ENCODE results near the gene XRCC5.

The XRCC5 gene

DNA sequence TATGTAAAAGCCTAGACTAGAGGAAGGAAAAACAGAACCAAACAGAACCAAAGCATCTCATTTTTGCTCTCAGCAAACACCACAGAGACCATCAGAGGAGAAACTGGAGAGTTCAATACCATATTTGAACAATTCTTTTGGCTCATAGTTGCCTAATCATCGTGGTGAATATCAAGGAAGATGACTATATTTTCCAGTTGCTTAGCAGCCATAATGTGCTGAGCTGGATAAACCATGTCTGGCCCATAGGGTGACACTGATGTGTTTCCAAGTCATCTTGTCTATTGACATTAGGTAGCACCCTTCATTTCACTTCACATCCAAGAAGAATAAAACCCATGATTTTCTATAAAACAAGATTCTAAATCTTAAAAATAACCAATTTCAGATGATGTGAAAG is 5.9 kb upstream of the XRCC5 start:
- H3K36me3 ChIP-seq (ENCODE audit: insufficient read depth, low read length) = no peaks in the 10 kb centered on the region
- H3K9ac ChIP-seq (ENCODE audit: low read depth, low read length) = no peak overlapping the region
- H3K4me1 ChIP-seq (ENCODE audit: insufficient read depth, low read length) = peaks cover 5% of the 10 kb centered on the region
- no peaks in the 10 kb centered on the region for H3K9me3 ChIP-seq (ENCODE audit: control insufficient read depth, insufficient read depth, low read length)

GRCh38 chr2:216104691-216105090 is 4.5 kb upstream of the XRCC5 start:
- H3K4me1 ChIP-seq (ENCODE audit: insufficient read depth, low read length) = peaks cover 9% of the 10 kb centered on the region
- H3K9me3 ChIP-seq (ENCODE audit: control insufficient read depth, insufficient read depth, low read length) = no peaks in the 10 kb centered on the region
- no peaks in the 10 kb centered on the region for H3K36me3 ChIP-seq (ENCODE audit: insufficient read depth, low read length)
- no peak overlapping the region for H3K9ac ChIP-seq (ENCODE audit: low read depth, low read length)

DNA sequence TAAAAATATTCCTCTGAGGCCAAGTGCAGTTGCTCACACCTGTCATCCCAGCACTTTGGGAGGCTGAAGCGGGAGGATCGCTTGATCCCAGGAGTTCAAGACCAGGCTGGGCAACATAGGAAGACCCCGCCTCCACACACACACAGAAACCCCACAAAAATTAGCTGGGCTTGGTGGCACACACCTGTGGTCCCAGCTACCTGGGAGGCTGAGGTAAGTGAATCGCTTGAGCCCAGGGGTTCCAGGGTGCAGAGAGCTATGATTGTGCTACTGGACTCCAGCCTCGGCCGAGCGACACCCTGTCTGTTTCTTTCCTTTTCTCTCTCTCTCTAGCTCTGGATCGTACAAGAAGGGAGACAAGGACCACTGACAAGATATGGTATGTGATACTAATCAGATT is 1.8 kb upstream of the XRCC5 start:
- Histone ChIP-seq H3K9me3 (ENCODE audit: control insufficient read depth, insufficient read depth, low read length) (no peaks in the 10 kb centered on the region), H3K36me3 (ENCODE audit: insufficient read depth, low read length) (peaks cover 20% of the 10 kb centered on the region), H3K4me1 (ENCODE audit: insufficient read depth, low read length) (peaks cover 13% of the 10 kb centered on the region), H3K9ac (ENCODE audit: low read depth, low read length) (peak overlapping the region; percentile 45; the same call in 1 of the 2 replicates)

DNA sequence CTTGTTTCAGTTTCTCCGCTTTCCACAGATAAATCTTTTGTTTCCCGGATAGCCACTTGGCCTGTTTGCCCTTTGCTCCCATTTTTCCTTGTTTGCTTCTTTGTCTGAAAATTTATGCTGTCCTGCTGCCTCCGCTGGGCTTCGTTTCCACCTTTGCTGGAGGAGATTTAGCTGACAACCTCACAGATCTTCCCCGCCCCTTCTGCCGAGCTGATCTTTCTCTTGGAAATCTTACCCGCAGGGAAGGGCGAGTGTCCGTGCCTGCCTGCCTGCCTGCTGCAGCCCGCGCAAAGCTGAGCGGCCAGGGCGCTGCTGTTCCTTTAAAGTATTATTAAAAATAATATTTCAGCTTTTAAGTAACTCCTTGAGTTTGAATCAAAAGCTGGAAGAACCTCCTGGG is 1.4 kb upstream of the XRCC5 start:
- peaks cover 24% of the 10 kb centered on the region for H3K36me3 ChIP-seq (ENCODE audit: insufficient read depth, low read length)
- peak overlapping the region; percentile 45 for H3K9ac ChIP-seq (ENCODE audit: low read depth, low read length)

GRCh38 chr2:216108310-216108966 is 710 bp upstream of the XRCC5 start:
- Histone ChIP-seq H3K4me1 (ENCODE audit: insufficient read depth, low read length) (peaks cover 13% of the 10 kb centered on the region), H3K9ac (ENCODE audit: low read depth, low read length) (peak overlapping the region; percentile 45), H3K9me3 (ENCODE audit: control insufficient read depth, insufficient read depth, low read length) (no peaks in the 10 kb centered on the region), H3K36me3 (ENCODE audit: insufficient read depth, low read length) (peaks cover 31% of the 10 kb centered on the region)

More for the DNA sequence above, 1.4 kb upstream of the XRCC5 start:
- Histone ChIP-seq H3K4me1 (ENCODE audit: insufficient read depth, low read length) (peaks cover 13% of the 10 kb centered on the region), H3K9me3 (ENCODE audit: control insufficient read depth, insufficient read depth, low read length) (no peaks in the 10 kb centered on the region)

- H3K9me3 ChIP-seq (ENCODE audit: control insufficient read depth, insufficient read depth, low read length) = no peaks in the 10 kb centered on the region
- H3K4me1 ChIP-seq (ENCODE audit: insufficient read depth, low read length) = peaks cover 17% of the 10 kb centered on the region
Measured at GRCh38 chr2:216109962-216110614, 940 bp downstream of the XRCC5 start.

GRCh38 chr2:216110620-216111019 is 1.5 kb downstream of the XRCC5 start:
- peaks cover 39% of the 10 kb centered on the region for H3K36me3 ChIP-seq (ENCODE audit: insufficient read depth, low read length)

More at GRCh38 chr2:216109962-216110614, 940 bp downstream of the XRCC5 start:
- Histone ChIP-seq H3K9ac (ENCODE audit: low read depth, low read length) (peak overlapping the region; percentile 81), H3K36me3 (ENCODE audit: insufficient read depth, low read length) (peaks cover 39% of the 10 kb centered on the region)

GRCh38 chr2:216111122-216111521 is 2.0 kb downstream of the XRCC5 start:
- H3K9ac ChIP-seq (ENCODE audit: low read depth, low read length) = no peak overlapping the region
- H3K4me1 ChIP-seq (ENCODE audit: insufficient read depth, low read length) = peaks cover 17% of the 10 kb centered on the region
- H3K9me3 ChIP-seq (ENCODE audit: control insufficient read depth, insufficient read depth, low read length) = no peaks in the 10 kb centered on the region
- H3K36me3 ChIP-seq (ENCODE audit: insufficient read depth, low read length) = peaks cover 39% of the 10 kb centered on the region

More at GRCh38 chr2:216110620-216111019, 1.5 kb downstream of the XRCC5 start:
- Histone ChIP-seq H3K9ac (ENCODE audit: low read depth, low read length) (peak overlapping the region; percentile 81; the same call in 1 of the 2 replicates), H3K9me3 (ENCODE audit: control insufficient read depth, insufficient read depth, low read length) (no peaks in the 10 kb centered on the region), H3K4me1 (ENCODE audit: insufficient read depth, low read length) (peaks cover 17% of the 10 kb centered on the region)

GRCh38 chr2:216112926-216113325 is 3.8 kb downstream of the XRCC5 start:
- H3K9ac ChIP-seq (ENCODE audit: low read depth, low read length) = no peak overlapping the region
- no peaks in the 10 kb centered on the region for H3K9me3 ChIP-seq (ENCODE audit: control insufficient read depth, insufficient read depth, low read length)
- peaks cover 53% of the 10 kb centered on the region for H3K36me3 ChIP-seq (ENCODE audit: insufficient read depth, low read length)
- peaks cover 12% of the 10 kb centered on the region for H3K4me1 ChIP-seq (ENCODE audit: insufficient read depth, low read length)

DNA sequence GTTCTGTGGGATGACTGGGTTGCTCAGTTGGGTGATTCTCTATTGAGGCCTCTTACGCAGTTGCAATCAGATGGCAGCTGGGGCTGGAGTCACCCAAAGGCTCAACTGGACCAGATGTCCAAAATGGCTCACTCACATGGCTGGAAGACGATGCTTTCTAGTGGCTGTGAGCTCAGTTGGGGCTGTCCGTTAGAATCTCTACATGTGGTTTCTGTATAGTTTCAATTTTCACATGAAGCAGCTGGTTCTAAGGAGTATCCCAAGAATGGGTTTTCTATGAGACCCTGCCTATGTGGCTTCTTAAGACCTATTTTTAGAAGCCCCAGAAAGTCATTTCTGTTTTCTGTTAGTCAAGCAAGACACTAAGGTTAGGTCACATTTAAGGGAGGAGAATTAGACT is 4.4 kb downstream of the XRCC5 start:
- Histone ChIP-seq H3K4me1 (ENCODE audit: insufficient read depth, low read length) (peaks cover 9% of the 10 kb centered on the region), H3K9ac (ENCODE audit: low read depth, low read length) (no peak overlapping the region), H3K9me3 (ENCODE audit: control insufficient read depth, insufficient read depth, low read length) (no peaks in the 10 kb centered on the region), H3K36me3 (ENCODE audit: insufficient read depth, low read length) (peaks cover 60% of the 10 kb centered on the region)

DNA sequence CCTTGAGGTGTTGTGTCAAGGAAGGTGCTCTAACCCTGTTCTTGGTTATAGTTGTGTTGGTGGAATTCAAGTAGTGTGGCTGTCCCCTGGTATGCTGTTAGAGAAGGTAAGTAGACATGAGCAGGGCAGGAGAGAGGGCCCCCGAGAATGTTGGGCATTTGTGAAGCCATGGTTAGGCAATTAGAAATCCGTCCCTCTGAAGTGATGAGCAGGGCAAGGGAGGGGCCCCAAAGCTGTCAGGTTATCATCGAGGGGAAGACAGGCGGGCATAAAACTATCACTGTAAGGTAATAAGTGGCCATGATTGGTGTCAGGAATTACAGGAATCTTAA is 5.2 kb downstream of the XRCC5 start:
- peaks cover 66% of the 10 kb centered on the region for H3K36me3 ChIP-seq (ENCODE audit: insufficient read depth, low read length)
- no peaks in the 10 kb centered on the region for H3K9me3 ChIP-seq (ENCODE audit: control insufficient read depth, insufficient read depth, low read length)
- peaks cover 9% of the 10 kb centered on the region; the same call in 1 of the 2 replicates for H3K4me1 ChIP-seq (ENCODE audit: insufficient read depth, low read length)
- no peak overlapping the region for H3K9ac ChIP-seq (ENCODE audit: low read depth, low read length)

GRCh38 chr2:216114714-216115531 is 5.8 kb downstream of the XRCC5 start:
- H3K9me3 ChIP-seq (ENCODE audit: control insufficient read depth, insufficient read depth, low read length) = no peaks in the 10 kb centered on the region
- peaks cover 69% of the 10 kb centered on the region for H3K36me3 ChIP-seq (ENCODE audit: insufficient read depth, low read length)
- H3K4me1 ChIP-seq (ENCODE audit: insufficient read depth, low read length) = peaks cover 9% of the 10 kb centered on the region; the same call in 1 of the 2 replicates
- H3K9ac ChIP-seq (ENCODE audit: low read depth, low read length) = peak overlapping the region; percentile 89

DNA sequence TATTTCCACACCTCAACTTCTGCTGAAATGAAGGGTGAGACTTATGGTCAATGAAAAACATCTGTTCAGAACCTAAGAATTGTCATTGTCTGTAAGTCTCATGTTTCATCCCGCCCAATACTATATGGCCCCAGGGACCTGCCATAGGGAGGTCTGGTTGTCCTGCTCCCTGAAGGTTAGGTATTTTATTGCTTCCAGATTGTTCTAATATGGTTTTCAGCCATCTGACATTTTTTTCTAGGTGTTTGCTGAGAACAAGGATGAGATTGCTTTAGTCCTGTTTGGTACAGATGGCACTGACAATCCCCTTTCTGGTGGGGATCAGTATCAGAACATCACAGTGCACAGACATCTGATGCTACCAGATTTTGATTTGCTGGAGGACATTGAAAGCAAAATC is 7.3 kb downstream of the XRCC5 start:
- H3K9ac ChIP-seq (ENCODE audit: low read depth, low read length) = no peak overlapping the region
- H3K4me1 ChIP-seq (ENCODE audit: insufficient read depth, low read length) = 0 out of 2 replicates have a peak, but pooled peaks cover 4% of the 10 kb centered on the region
- no peaks in the 10 kb centered on the region for H3K9me3 ChIP-seq (ENCODE audit: control insufficient read depth, insufficient read depth, low read length)
- H3K36me3 ChIP-seq (ENCODE audit: insufficient read depth, low read length) = peaks cover 69% of the 10 kb centered on the region

GRCh38 chr2:216117561-216118340 is 8.6 kb downstream of the XRCC5 start:
- no peaks in the 10 kb centered on the region for H3K9me3 ChIP-seq (ENCODE audit: control insufficient read depth, insufficient read depth, low read length)
- peaks cover 63% of the 10 kb centered on the region for H3K36me3 ChIP-seq (ENCODE audit: insufficient read depth, low read length)
- 0 out of 2 replicates have a peak, but pooled peaks cover 4% of the 10 kb centered on the region for H3K4me1 ChIP-seq (ENCODE audit: insufficient read depth, low read length)
- no peak overlapping the region for H3K9ac ChIP-seq (ENCODE audit: low read depth, low read length)
